KOPT-K1 (cell line): ENCODE results near the gene DERL3.

Source experiments
- H3K27ac ChIP-seq: fragments of 200-600 bp; sonication (generic); 2 replicates; pipeline ENCODE4 v1.5.1; 2016; ENCODE audit warnings: antibody characterized with exemption, mild to moderate bottlenecking, low read depth, low read length; ENCODE audit not compliant: poor library complexity, severe bottlenecking
- H3K36me3 ChIP-seq: fragments of 200-600 bp; sonication (generic); 2 replicates; pipeline ENCODE4 v1.5.1; 2017; ENCODE audit warnings: antibody characterized with exemption, mild to moderate bottlenecking, low read length, moderate library complexity; ENCODE audit not compliant: insufficient read depth
- H3K9me3 ChIP-seq: fragments of 200-600 bp; sonication (generic); 2 replicates; pipeline ENCODE4 v1.5.1; 2017; ENCODE audit warnings: antibody characterized with exemption, low read length, mild to moderate bottlenecking; ENCODE audit not compliant: insufficient read depth, poor library complexity, severe bottlenecking

The DERL3 gene

GRCh38 chr22:23856721-23857605, 18.2 kb upstream of the DERL3 start:
- Histone ChIP-seq H3K27ac (peak overlapping the region; percentile 80), H3K36me3 (no peaks in the 10 kb centered on the region), H3K9me3 (no peaks in the 10 kb centered on the region)

GRCh38 chr22:23850136-23850611, 11.4 kb upstream of the DERL3 start:
- Histone ChIP-seq H3K27ac (no peak overlapping the region), H3K9me3 (no peaks in the 10 kb centered on the region)

GRCh38 chr22:23849009-23850006, 10.5 kb upstream of the DERL3 start:
- Histone ChIP-seq H3K36me3 (no peaks in the 10 kb centered on the region), H3K9me3 (no peaks in the 10 kb centered on the region), H3K27ac (no peak overlapping the region)

More at GRCh38 chr22:23850136-23850611, 11.4 kb upstream of the DERL3 start:
- H3K36me3 ChIP-seq: no peaks in the 10 kb centered on the region

GRCh38 chr22:23847991-23848864, 9.4 kb upstream of the DERL3 start:
- no peaks in the 10 kb centered on the region for H3K36me3 ChIP-seq
- no peak overlapping the region for H3K27ac ChIP-seq
- H3K9me3 ChIP-seq: no peaks in the 10 kb centered on the region

- no peaks in the 10 kb centered on the region for H3K36me3 ChIP-seq
- H3K9me3 ChIP-seq: no peaks in the 10 kb centered on the region
- no peak overlapping the region for H3K27ac ChIP-seq
Measured at GRCh38 chr22:23847310-23847920, 8.6 kb upstream of the DERL3 start.

GRCh38 chr22:23846081-23846469, 7.3 kb upstream of the DERL3 start:
- no peaks in the 10 kb centered on the region for H3K9me3 ChIP-seq
- no peak overlapping the region for H3K27ac ChIP-seq
- no peaks in the 10 kb centered on the region for H3K36me3 ChIP-seq

- Histone ChIP-seq H3K9me3 (no peaks in the 10 kb centered on the region), H3K27ac (no peak overlapping the region), H3K36me3 (no peaks in the 10 kb centered on the region)
Measured at GRCh38 chr22:23845265-23846080, 6.7 kb upstream of the DERL3 start.

GRCh38 chr22:23844739-23845202, 6.0 kb upstream of the DERL3 start:
- Histone ChIP-seq H3K36me3 (no peaks in the 10 kb centered on the region), H3K27ac (no peak overlapping the region)

GRCh38 chr22:23842599-23842998, 3.8 kb upstream of the DERL3 start:
- Histone ChIP-seq H3K36me3 (no peaks in the 10 kb centered on the region), H3K27ac (no peak overlapping the region), H3K9me3 (no peaks in the 10 kb centered on the region)

More at GRCh38 chr22:23844739-23845202, 6.0 kb upstream of the DERL3 start:
- H3K9me3 ChIP-seq: no peaks in the 10 kb centered on the region

- Histone ChIP-seq H3K36me3 (peaks cover 2% of the 10 kb centered on the region; the same call in 1 of the 2 replicates), H3K27ac (no peak overlapping the region), H3K9me3 (no peaks in the 10 kb centered on the region)
Measured at GRCh38 chr22:23841736-23842445, 3.1 kb upstream of the DERL3 start.

GRCh38 chr22:23841292-23841691, 2.5 kb upstream of the DERL3 start:
- Histone ChIP-seq H3K9me3 (no peaks in the 10 kb centered on the region), H3K36me3 (peaks cover 8% of the 10 kb centered on the region), H3K27ac (no peak overlapping the region)

GRCh38 chr22:23840026-23840425, 1.2 kb upstream of the DERL3 start:
- Histone ChIP-seq H3K27ac (no peak overlapping the region), H3K36me3 (peaks cover 20% of the 10 kb centered on the region), H3K9me3 (no peaks in the 10 kb centered on the region)
